IMR-90 (cell line): ENCODE data around the gene NUB1. TPM values are rescaled to one million over a fixed set of nuclear protein-coding genes. Genes with fewer than 3 reads are reported as not detected.

ENCODE experiments used
- ATAC-seq: fragments of 200-7000 bp; cut with Tn5 transposase; 2 replicates; pipeline ENCODE4 v1.9.1; 2020; ENCODE audit warnings: low read depth, mild to moderate bottlenecking, moderate library complexity
- BruUV-seq: library from RNA; stranded (reverse); fragments of 400-500 nt; replicated peaks from 2 replicates; lab custom pipeline; 2021; lab: Mats Ljungman, UMichigan
- CTCF ChIA-PET: fragments of 300-600 bp; formaldehyde crosslinking; extraction: SDS; loops from one replicate; lab custom pipeline; 2021; ENCODE audit warnings: antibody characterized with exemption; lab: Yijun Ruan, JAX
- POLR2A ChIA-PET: fragments of 300-600 bp; sonication (Branson Sonifier 250); formaldehyde crosslinking; loops from one replicate; lab custom pipeline; 2022; ENCODE audit warnings: antibody characterized with exemption; ENCODE audit not compliant: unreplicated experiment; lab: Charles Lee
- DNase-seq: peaks from one replicate; pipeline ENCODE4 v3.0.0; 2013
- H2AFZ ChIP-seq: replicated peaks from 2 replicates; pipeline ENCODE3; 2013; ENCODE audit warnings: low read length, mild to moderate bottlenecking; ENCODE audit not compliant: poor library complexity
- H2AK5ac ChIP-seq: 2 replicates; pipeline ENCODE4 v1.6.1; 2013; ENCODE audit warnings: low read depth, low read length, inconsistent platforms
- H2AK9ac ChIP-seq: replicated peaks from 2 replicates; pipeline ENCODE3; 2013; ENCODE audit warnings: mild to moderate bottlenecking, low read depth, low read length, moderate library complexity; ENCODE audit not compliant: poor library complexity
- H2BK120ac ChIP-seq: 2 replicates; pipeline ENCODE4 v1.6.1; 2013; ENCODE audit warnings: low read depth, low read length, inconsistent platforms
- H2BK15ac ChIP-seq: 3 replicates; pipeline ENCODE4 v1.6.1; 2013; ENCODE audit warnings: low read depth, low read length, inconsistent platforms
- H2BK20ac ChIP-seq: 2 replicates; pipeline ENCODE4 v1.6.1; 2013; ENCODE audit warnings: low read depth, mild to moderate bottlenecking, inconsistent platforms, low read length, moderate library complexity
- H2BK5ac ChIP-seq: 2 replicates; pipeline ENCODE4 v1.6.1; 2013; ENCODE audit warnings: mild to moderate bottlenecking, low read depth, low read length, inconsistent platforms; ENCODE audit not compliant: poor library complexity, severe bottlenecking
- H3K14ac ChIP-seq: replicated peaks from 2 replicates; pipeline ENCODE4 v1.6.1; 2013; ENCODE audit warnings: low read depth, low read length, inconsistent platforms
- H3K18ac ChIP-seq: 2 replicates; pipeline ENCODE4 v1.6.1; 2013; ENCODE audit warnings: low read depth, low read length, control low read depth
- H3K23ac ChIP-seq: 2 replicates; pipeline ENCODE4 v1.6.1; 2013; ENCODE audit warnings: low read depth, low read length, inconsistent platforms
- H3K27ac ChIP-seq: 2 replicates; pipeline ENCODE4 v1.5.1; 2013; ENCODE audit warnings: mild to moderate bottlenecking, control low read depth, low read length; ENCODE audit not compliant: insufficient read depth
- H3K27me3 ChIP-seq: 2 replicates; pipeline ENCODE4 v1.6.1; 2013; ENCODE audit warnings: low read length; ENCODE audit not compliant: control insufficient read depth, insufficient read depth
- H3K36me3 ChIP-seq: 2 replicates; pipeline ENCODE4 v1.6.1; 2013; ENCODE audit warnings: low read length, mixed read lengths; ENCODE audit not compliant: control insufficient read depth, insufficient read depth
- H3K4ac ChIP-seq: 2 replicates; pipeline ENCODE4 v1.6.1; 2013; ENCODE audit warnings: low read depth, low read length, inconsistent platforms
- H3K4me1 ChIP-seq: 2 replicates; pipeline ENCODE4 v1.6.1; 2013; ENCODE audit warnings: low read length, mixed read lengths; ENCODE audit not compliant: control insufficient read depth, insufficient read depth
- H3K4me2 ChIP-seq: 2 replicates; pipeline ENCODE4 v1.6.1; 2013; ENCODE audit warnings: low read depth, mild to moderate bottlenecking, control low read depth, low read length, moderate library complexity
- H3K4me3 ChIP-seq: 2 replicates; pipeline ENCODE4 v1.5.1; 2013; ENCODE audit warnings: low read depth, mild to moderate bottlenecking, control low read depth, low read length, moderate library complexity; ENCODE audit not compliant: insufficient read depth
- H3K56ac ChIP-seq: 2 replicates; pipeline ENCODE4 v1.6.1; 2013; ENCODE audit warnings: low read length, inconsistent platforms; ENCODE audit not compliant: insufficient read depth; ENCODE audit errors: extremely low read depth
- H3K79me1 ChIP-seq, 2 experiments: 2 replicates each; pipeline ENCODE4 v1.6.1; 2013; ENCODE audit warnings: low read length in 2 of 2, inconsistent platforms in 1 of 2, low read depth in 1 of 2
- H3K9ac ChIP-seq: 2 replicates; pipeline ENCODE4 v1.6.1; 2013; ENCODE audit warnings: low read depth, low read length, control low read depth
- H3K9me1 ChIP-seq: 2 replicates; pipeline ENCODE4 v1.6.1; 2013; ENCODE audit warnings: low read length, inconsistent platforms; ENCODE audit not compliant: insufficient read depth
- H3K9me3 ChIP-seq: 2 replicates; pipeline ENCODE4 v1.6.1; 2013; ENCODE audit warnings: low read length; ENCODE audit not compliant: control insufficient read depth, insufficient read depth
- H4K20me1 ChIP-seq: 2 replicates; pipeline ENCODE4 v1.6.1; 2013; ENCODE audit warnings: low read length, inconsistent platforms; ENCODE audit not compliant: insufficient read depth
- H4K5ac ChIP-seq: 2 replicates; pipeline ENCODE4 v1.6.1; 2013; ENCODE audit warnings: mild to moderate bottlenecking, low read depth, low read length, control low read depth
- H4K8ac ChIP-seq, 2 experiments: 2 replicates each; pipeline ENCODE4 v1.6.1; 2013; ENCODE audit warnings: low read depth in 2 of 2, low read length in 2 of 2, control low read depth in 1 of 2, inconsistent platforms in 1 of 2
- H4K91ac ChIP-seq: 2 replicates; pipeline ENCODE4 v1.6.1; 2013; ENCODE audit warnings: low read depth, low read length, inconsistent platforms; ENCODE audit not compliant: insufficient read depth
- CEBPB ChIP-seq: IDR thresholded peaks from 2 replicates; pipeline ENCODE4 v1.6.1; 2012; ENCODE audit warnings: low read depth, low read length, improper control_type of control experiment
- CHD1 ChIP-seq: IDR thresholded peaks from 2 replicates; pipeline ENCODE4 v1.6.1; 2012; ENCODE audit warnings: low read depth, low read length, improper control_type of control experiment
- FOS ChIP-seq: fragments of 150-350 bp; IDR thresholded peaks from 2 replicates; pipeline ENCODE4 v1.6.1; 2016; ENCODE audit warnings: low read depth, low read length
- MAFK ChIP-seq: IDR thresholded peaks from 2 replicates; pipeline ENCODE4 v1.6.1; 2012; ENCODE audit warnings: low read depth, low read length, improper control_type of control experiment
- MAZ ChIP-seq: IDR thresholded peaks from 2 replicates; pipeline ENCODE4 v1.6.1; 2012; ENCODE audit warnings: low read depth, mild to moderate bottlenecking, low read length, improper control_type of control experiment, moderate library complexity, borderline replicate concordance
- MXI1 ChIP-seq: IDR thresholded peaks from 2 replicates; pipeline ENCODE4 v1.6.1; 2012; ENCODE audit warnings: low read depth, mild to moderate bottlenecking, low read length, moderate library complexity, borderline replicate concordance
- POLR2A ChIP-seq: IDR thresholded peaks from 2 replicates; pipeline ENCODE4 v1.6.1; 2012; ENCODE audit warnings: mild to moderate bottlenecking, low read depth, low read length
- RAD21 ChIP-seq: IDR thresholded peaks from 2 replicates; pipeline ENCODE4 v1.6.1; 2012; ENCODE audit warnings: low read length, improper control_type of control experiment
- RCOR1 ChIP-seq: IDR thresholded peaks from 2 replicates; pipeline ENCODE4 v1.6.1; 2012; ENCODE audit warnings: mild to moderate bottlenecking, low read length, improper control_type of control experiment; ENCODE audit not compliant: insufficient replicate concordance
- RFX5 ChIP-seq: IDR thresholded peaks from 2 replicates; pipeline ENCODE4 v1.8.0; 2012; ENCODE audit warnings: low read depth, mild to moderate bottlenecking, low read length, moderate library complexity
- SMC3 ChIP-seq: fragments of 150-350 bp; IDR thresholded peaks from 2 replicates; pipeline ENCODE4 v1.6.1; 2016; ENCODE audit warnings: low read depth, mild to moderate bottlenecking, antibody characterized with exemption, low read length, moderate library complexity
- WGBS, 2 experiments: methylation state at CpG; one replicate each; pipeline versions ENCODE4 v1.1.5 to v1.1.7; 2013; ENCODE audit warnings: missing lambda C conversion rate in 2 of 2; ENCODE audit not compliant: insufficient read length in 1 of 2; ENCODE audit errors: extremely low coverage in 2 of 2; 5-methylcytosine and 5-hydroxymethylcytosine counted together
- dilution Hi-C: fragments of 300-500 bp; cut with HindIII; formaldehyde crosslinking; loops from one replicate; pipeline ENCODE4 v1.14.3; 2018; ENCODE audit warnings: low sequenced_read_pairs; ENCODE audit not compliant: unreplicated experiment
- in situ Hi-C: fragments of 300-500 bp; cut with MboI; formaldehyde crosslinking; loops from 3 replicates; pipeline ENCODE4 v1.14.3; 2019; ENCODE audit warnings: low sequenced_read_pairs, inconsistent platforms, mixed read lengths
- intact Hi-C: fragments of 100-400 bp; cut with micrococcal nuclease; formaldehyde crosslinking; loops from 2 replicates; pipeline ENCODE4 v1.10.0; 2022
- polyA plus RNA-seq, 3 experiments: library from polyadenylated mRNA; depleted of rRNA; stranded (reverse); fragments of >200 nt; gene quantifications; 2 replicates each; pipeline ENCODE4 v1.2.3, GENCODE V29; 2012; ENCODE audit warnings: low replicate concordance in 1 of 3
- total RNA-seq: library from RNA; depleted of rRNA; stranded (reverse); fragments of >200 nt; gene quantifications from 2 replicates; pipeline ENCODE4 v1.2.3, GENCODE V29; 2012
- TF ChIP-seq, protein P1 (sequence below): conservative IDR thresholded peaks from 2 replicates; pipeline ENCODE4 v1.5.1; 2012; ENCODE audit warnings: mild to moderate bottlenecking, low read depth, low read length, improper control_type of control experiment

NUB1 gene
- total and polyA plus RNA-seq, 2 of the 4 experiments (the other 2 are of a cell fraction), result 20.1 to 29.7 TPM

DNA sequence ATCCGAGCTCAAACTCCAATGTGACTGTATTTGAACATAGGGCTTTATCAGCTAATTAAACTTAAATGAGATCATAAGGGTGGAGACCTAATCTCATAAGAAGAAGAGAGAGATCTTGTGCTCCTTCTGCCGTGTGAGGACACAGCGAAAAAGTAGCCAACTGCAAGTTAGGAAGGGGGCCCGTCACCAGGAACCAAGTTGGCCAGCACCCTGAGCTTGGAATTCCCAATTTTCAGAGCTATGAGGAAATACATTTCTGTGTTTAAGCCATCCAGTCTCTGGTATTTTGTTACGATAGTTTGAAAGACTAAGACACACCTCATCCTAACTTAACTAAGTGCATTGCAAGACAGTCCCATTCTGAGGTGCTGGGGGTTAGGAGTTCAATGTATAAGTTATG, 82.3 kb downstream of the NUB1 start:
- no peak overlapping the region for H3K4me3 ChIP-seq
- H3K9me3 ChIP-seq, result peaks cover 20% of the 10 kb centered on the region
- WGBS, 2 experiments, result no CpG with 5 or more reads among the region's 5 CpGs

More for the DNA sequence above, 82.3 kb downstream of the NUB1 start:
- no peaks in the 10 kb centered on the region for H3K36me3 ChIP-seq
- ATAC-seq, result no peak
- H3K14ac ChIP-seq, result no peak overlapping the region
- H3K9ac ChIP-seq, result no peak overlapping the region
- H2BK5ac ChIP-seq, result no peak overlapping the region
- no peak overlapping the region for H4K5ac ChIP-seq
- no peak overlapping the region for H3K27ac ChIP-seq
- DNase-seq, result no peak
- intact Hi-C loops, result no loop called here
- ChIA-PET CTCF (no interaction called here), POLR2A (no interaction called here)
- H4K91ac ChIP-seq, result no peak overlapping the region
- no TSS peak for BruUV-seq
- no peaks in the 10 kb centered on the region; a peak in 1 of 4 replicates for H3K79me1 ChIP-seq
- H4K20me1 ChIP-seq, result peaks cover 5% of the 10 kb centered on the region; the same call in 1 of the 2 replicates
- H2BK20ac ChIP-seq, result no peak overlapping the region
- H3K4ac ChIP-seq, result no peak overlapping the region
- no peak overlapping the region for H3K18ac ChIP-seq
- H3K27me3 ChIP-seq, result peaks cover 2% of the 10 kb centered on the region; the same call in 1 of the 2 replicates
- dilution Hi-C loops, result no loop called here
- H4K8ac ChIP-seq, result no peak overlapping the region
- peaks cover 8% of the 10 kb centered on the region for H3K9me1 ChIP-seq
- H3K4me2 ChIP-seq, result no peak overlapping the region
- H3K56ac ChIP-seq, result no peak overlapping the region
- no peak overlapping the region for H3K23ac ChIP-seq
- H2AK5ac ChIP-seq, result no peak overlapping the region
- no peak overlapping the region for H2AK9ac ChIP-seq
- no peak overlapping the region for H2BK15ac ChIP-seq
- no peak for TF ChIP-seq MAZ
- no peak for TF ChIP-seq FOS
- TF ChIP-seq CHD1, result no peak
- no peak for TF ChIP-seq RCOR1
- TF ChIP-seq SMC3, result no peak
- TF ChIP-seq MAFK, result no peak
- no peak for TF ChIP-seq POLR2A
- no peak for TF ChIP-seq RAD21
- TF ChIP-seq, protein P1, sequence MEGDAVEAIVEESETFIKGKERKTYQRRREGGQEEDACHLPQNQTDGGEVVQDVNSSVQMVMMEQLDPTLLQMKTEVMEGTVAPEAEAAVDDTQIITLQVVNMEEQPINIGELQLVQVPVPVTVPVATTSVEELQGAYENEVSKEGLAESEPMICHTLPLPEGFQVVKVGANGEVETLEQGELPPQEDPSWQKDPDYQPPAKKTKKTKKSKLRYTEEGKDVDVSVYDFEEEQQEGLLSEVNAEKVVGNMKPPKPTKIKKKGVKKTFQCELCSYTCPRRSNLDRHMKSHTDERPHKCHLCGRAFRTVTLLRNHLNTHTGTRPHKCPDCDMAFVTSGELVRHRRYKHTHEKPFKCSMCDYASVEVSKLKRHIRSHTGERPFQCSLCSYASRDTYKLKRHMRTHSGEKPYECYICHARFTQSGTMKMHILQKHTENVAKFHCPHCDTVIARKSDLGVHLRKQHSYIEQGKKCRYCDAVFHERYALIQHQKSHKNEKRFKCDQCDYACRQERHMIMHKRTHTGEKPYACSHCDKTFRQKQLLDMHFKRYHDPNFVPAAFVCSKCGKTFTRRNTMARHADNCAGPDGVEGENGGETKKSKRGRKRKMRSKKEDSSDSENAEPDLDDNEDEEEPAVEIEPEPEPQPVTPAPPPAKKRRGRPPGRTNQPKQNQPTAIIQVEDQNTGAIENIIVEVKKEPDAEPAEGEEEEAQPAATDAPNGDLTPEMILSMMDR, result no peak
- TF ChIP-seq MXI1, result no peak
- no peak for TF ChIP-seq RFX5
- TF ChIP-seq CEBPB, result no peak
- in situ Hi-C loops, result no loop called here
- H3K4me1 ChIP-seq, result peaks cover 27% of the 10 kb centered on the region
- H2AFZ ChIP-seq, result no peak overlapping the region
- H2BK120ac ChIP-seq, result no peak overlapping the region
